ENCODE measurements around the gene ZNF367. TPM values are rescaled to one million over a fixed set of nuclear protein-coding genes. Genes with fewer than 3 reads are reported as not detected.

Gene ZNF367
- total RNA-seq, 5 donors from 2014 or later (not counting 1 experiment from before 2014, with no cell fraction given): 3.7 to 6.2 (median 5.8) TPM

GRCh38 chr9:96350866-96351265, 67.3 kb downstream of the ZNF367 start:
- Histone ChIP-seq H3K9me3 (no peaks in the 10 kb centered on the region), H3K27ac (ENCODE audit: low read length) (no peak overlapping the region), H3K36me3 (ENCODE audit: control insufficient read depth in 2 of 2, extremely low read depth in 1 of 2, insufficient read depth in 1 of 2, low read length in 1 of 2) (no peaks in the 10 kb centered on the region), H3K4me1 (ENCODE audit: control insufficient read depth in 1 of 2, extremely low read depth in 1 of 2, insufficient read depth in 2 of 2, low read length in 2 of 2) (no peaks in the 10 kb centered on the region), H3K4me3 (ENCODE audit: control insufficient read depth in 1 of 2, extremely low read depth in 1 of 2, low read length in 1 of 2) (no peak overlapping the region), H3K27me3 (replicated peaks in 1 of 2; ENCODE audit: control insufficient read depth in 2 of 2, extremely low read depth in 1 of 2, insufficient read depth in 2 of 2, low read length in 1 of 2) (no peaks in the 10 kb centered on the region)
- DNase-seq (no peak), ATAC-seq (replicated peaks in 1 of 4) (no peak)
- CTCF ChIA-PET: interaction anchor here in 1 of 2 donors (0.7 kb wide), 1 partner anchor 1555 kb away, joined by 8 read pairs; no protein-coding TSS in a partner anchor
- no peaks in the 10 kb centered on the region for H3K4me1 Mint-ChIP-seq
- no CpG with 5 or more reads among the region's 1 CpG for WGBS (ENCODE audit: insufficient coverage)
- H3K27me3 Mint-ChIP-seq: no peaks in the 10 kb centered on the region
- H3K4me3 Mint-ChIP-seq: no peak overlapping the region
- H3K27ac Mint-ChIP-seq: no peak overlapping the region
- peaks cover 0 to 8% (median 3%) of the 10 kb centered on the region in 3 donors for H3K9me3 Mint-ChIP-seq
- H3K36me3 Mint-ChIP-seq: peaks cover 27% of the 10 kb centered on the region
- POLR2A ChIA-PET: no interaction called here

DNA sequence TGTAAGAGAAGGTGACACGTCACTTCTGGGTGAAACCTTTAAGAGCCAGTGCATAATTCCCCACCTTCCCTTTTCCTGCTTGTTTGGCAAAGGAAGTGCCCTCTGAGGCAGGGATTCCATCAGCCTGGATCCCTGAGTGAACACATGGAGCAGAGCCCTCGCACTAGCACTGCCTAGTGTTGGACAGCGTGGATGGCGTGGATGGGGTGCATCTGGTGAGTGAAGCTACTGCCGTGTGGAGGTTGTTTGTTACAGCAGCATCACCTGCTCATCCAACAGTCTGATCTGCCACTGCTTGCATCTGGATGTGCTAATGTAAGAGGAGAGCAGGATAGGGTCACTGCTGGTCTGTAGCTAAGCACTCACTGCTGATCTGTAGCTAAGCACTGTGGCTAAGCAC, 69.9 kb downstream of the ZNF367 start:
- Mint-ChIP-seq H3K36me3 (peaks cover 23% of the 10 kb centered on the region), H3K27me3 (no peaks in the 10 kb centered on the region), H3K4me3 (no peak overlapping the region), H3K27ac (no peak overlapping the region), H3K4me1 (no peaks in the 10 kb centered on the region), H3K9me3 (peaks cover 0 to 8% (median 3%) of the 10 kb centered on the region in 3 donors)
- WGBS (ENCODE audit: insufficient coverage): 93% methylated on average over 4 of the region's 5 CpGs
- Histone ChIP-seq H3K27me3 (replicated peaks in 1 of 2; ENCODE audit: control insufficient read depth in 2 of 2, extremely low read depth in 1 of 2, insufficient read depth in 2 of 2, low read length in 1 of 2) (no peaks in the 10 kb centered on the region), H3K9me3 (no peaks in the 10 kb centered on the region), H3K36me3 (ENCODE audit: control insufficient read depth in 2 of 2, extremely low read depth in 1 of 2, insufficient read depth in 1 of 2, low read length in 1 of 2) (no peaks in the 10 kb centered on the region), H3K27ac (ENCODE audit: low read length) (no peak overlapping the region), H3K4me1 (ENCODE audit: control insufficient read depth in 1 of 2, extremely low read depth in 1 of 2, insufficient read depth in 2 of 2, low read length in 2 of 2) (no peaks in the 10 kb centered on the region), H3K4me3 (ENCODE audit: control insufficient read depth in 1 of 2, extremely low read depth in 1 of 2, low read length in 1 of 2) (no peak overlapping the region)
- no peak for ATAC-seq (replicated peaks in 1 of 4)
- POLR2A ChIA-PET: no interaction called here
- CTCF ChIA-PET: no interaction called here
- DNase-seq: no peak

DNA sequence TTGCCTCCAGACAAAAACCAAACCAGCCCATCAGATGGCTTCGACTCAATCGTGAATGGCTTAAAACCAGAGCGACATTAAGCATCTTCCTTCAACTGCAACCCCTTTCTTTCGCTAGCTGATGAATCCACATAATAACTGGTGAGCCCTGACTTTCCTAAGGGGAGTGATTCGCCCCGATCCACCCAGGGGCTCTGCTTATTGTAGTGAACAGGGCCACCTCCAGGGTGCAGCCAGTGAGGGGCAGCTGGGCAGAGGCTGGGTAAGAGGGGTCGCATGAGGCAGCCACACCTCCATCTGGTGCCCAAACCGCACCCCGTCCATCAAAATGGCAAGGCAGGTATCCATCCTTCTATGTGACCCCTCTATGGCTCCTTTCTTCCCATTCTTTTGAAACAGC, 72.6 kb downstream of the ZNF367 start:
- no peaks in the 10 kb centered on the region for H3K9me3 ChIP-seq
- H3K4me1 ChIP-seq (ENCODE audit: control insufficient read depth in 1 of 2, extremely low read depth in 1 of 2, insufficient read depth in 2 of 2, low read length in 2 of 2): no peaks in the 10 kb centered on the region
- 94% methylated on average over 6 of the region's 9 CpGs for WGBS (ENCODE audit: insufficient coverage)
- no peak for DNase-seq
- H3K27ac ChIP-seq (ENCODE audit: low read length): no peak overlapping the region
- no peak for ATAC-seq (replicated peaks in 1 of 4)
- no peaks in the 10 kb centered on the region for H3K36me3 ChIP-seq (ENCODE audit: control insufficient read depth in 2 of 2, extremely low read depth in 1 of 2, insufficient read depth in 1 of 2, low read length in 1 of 2)
- no peaks in the 10 kb centered on the region for H3K27me3 ChIP-seq (replicated peaks in 1 of 2; ENCODE audit: control insufficient read depth in 2 of 2, extremely low read depth in 1 of 2, insufficient read depth in 2 of 2, low read length in 1 of 2)
- H3K4me3 ChIP-seq (ENCODE audit: control insufficient read depth in 1 of 2, extremely low read depth in 1 of 2, low read length in 1 of 2): no peak overlapping the region
- Mint-ChIP-seq H3K36me3 (peaks cover 20% of the 10 kb centered on the region), H3K4me1 (no peaks in the 10 kb centered on the region), H3K27ac (no peak overlapping the region), H3K27me3 (no peaks in the 10 kb centered on the region), H3K4me3 (no peak overlapping the region), H3K9me3 (peaks cover 0 to 8% (median 3%) of the 10 kb centered on the region in 3 donors)
- ChIA-PET CTCF (no interaction called here), POLR2A (no interaction called here)

DNA sequence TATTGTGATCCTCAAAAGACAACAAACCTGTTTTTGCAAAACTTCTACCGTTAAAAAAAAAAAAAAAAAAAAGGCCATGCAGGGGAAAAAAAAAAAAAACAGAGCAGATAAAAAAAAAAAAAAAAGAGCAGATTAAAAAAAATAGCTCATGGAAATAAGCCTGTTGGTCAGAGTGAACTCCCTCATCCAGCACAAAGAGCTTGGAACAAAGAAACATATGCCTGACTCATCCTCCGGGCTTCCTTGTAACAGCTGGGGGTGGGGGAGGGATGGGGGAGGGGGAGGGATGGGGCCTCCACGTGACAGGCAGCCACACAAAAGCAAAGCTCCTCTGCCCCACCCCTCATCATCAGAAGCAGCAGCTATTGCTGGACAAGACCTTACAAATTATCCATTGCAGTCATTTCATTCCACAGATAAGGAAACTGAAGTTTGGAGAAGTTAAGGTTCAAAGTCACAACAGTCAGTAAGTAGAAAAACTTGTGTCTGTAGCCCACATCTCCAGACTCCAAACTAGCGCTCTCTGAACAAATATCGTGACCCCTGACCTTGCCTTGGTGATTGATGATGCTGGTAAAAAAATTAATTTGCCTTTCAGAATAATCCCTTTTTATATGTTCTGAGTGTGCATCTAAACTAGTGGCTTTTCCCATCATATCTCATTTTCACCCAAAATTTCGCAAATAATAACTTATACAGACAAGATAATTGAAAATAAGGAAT, 73.6 kb downstream of the ZNF367 start:
- no peaks in the 10 kb centered on the region for H3K9me3 ChIP-seq
- H3K27me3 ChIP-seq (replicated peaks in 1 of 2; ENCODE audit: control insufficient read depth in 2 of 2, extremely low read depth in 1 of 2, insufficient read depth in 2 of 2, low read length in 1 of 2): no peaks in the 10 kb centered on the region
- DNase-seq (no peak), ATAC-seq (replicated peaks in 1 of 4) (no peak)
- Mint-ChIP-seq H3K9me3 (peaks cover 0 to 8% (median 3%) of the 10 kb centered on the region in 3 donors), H3K36me3 (peaks cover 23% of the 10 kb centered on the region), H3K27ac (no peak overlapping the region), H3K27me3 (no peaks in the 10 kb centered on the region), H3K4me3 (no peak overlapping the region), H3K4me1 (no peaks in the 10 kb centered on the region)
- WGBS (ENCODE audit: insufficient coverage): no CpG with 5 or more reads among the region's 6 CpGs
- POLR2A ChIA-PET: interaction anchor here (0.6 to 0.7 kb wide), 6 partner anchors 18 to 1432 kb away, joined by 4 to 16 read pairs (median 8); no protein-coding TSS in a partner anchor
- no peak overlapping the region for H3K27ac ChIP-seq (ENCODE audit: low read length)
- H3K36me3 ChIP-seq (ENCODE audit: control insufficient read depth in 2 of 2, extremely low read depth in 1 of 2, insufficient read depth in 1 of 2, low read length in 1 of 2): no peaks in the 10 kb centered on the region
- H3K4me1 ChIP-seq (ENCODE audit: control insufficient read depth in 1 of 2, extremely low read depth in 1 of 2, insufficient read depth in 2 of 2, low read length in 2 of 2): no peaks in the 10 kb centered on the region
- no peak overlapping the region for H3K4me3 ChIP-seq (ENCODE audit: control insufficient read depth in 1 of 2, extremely low read depth in 1 of 2, low read length in 1 of 2)
- CTCF ChIA-PET: interaction anchor here (0.7 kb wide), 3 partner anchors 9 to 17 kb away, joined by 4 to 8 read pairs (median 7); no protein-coding TSS in a partner anchor

GRCh38 chr9:96343515-96344360, 74.4 kb downstream of the ZNF367 start:
- Histone ChIP-seq H3K4me1 (ENCODE audit: control insufficient read depth in 1 of 2, extremely low read depth in 1 of 2, insufficient read depth in 2 of 2, low read length in 2 of 2) (no peaks in the 10 kb centered on the region), H3K27ac (ENCODE audit: low read length) (no peak overlapping the region), H3K4me3 (ENCODE audit: control insufficient read depth in 1 of 2, extremely low read depth in 1 of 2, low read length in 1 of 2) (no peak overlapping the region), H3K9me3 (no peaks in the 10 kb centered on the region), H3K27me3 (replicated peaks in 1 of 2; ENCODE audit: control insufficient read depth in 2 of 2, extremely low read depth in 1 of 2, insufficient read depth in 2 of 2, low read length in 1 of 2) (no peaks in the 10 kb centered on the region), H3K36me3 (ENCODE audit: control insufficient read depth in 2 of 2, extremely low read depth in 1 of 2, insufficient read depth in 1 of 2, low read length in 1 of 2) (no peaks in the 10 kb centered on the region)
- CTCF ChIA-PET: no interaction called here
- Mint-ChIP-seq H3K4me1 (no peaks in the 10 kb centered on the region), H3K4me3 (no peak overlapping the region), H3K27ac (no peak overlapping the region), H3K9me3 (peaks cover 0 to 8% (median 3%) of the 10 kb centered on the region in 3 donors), H3K27me3 (no peaks in the 10 kb centered on the region), H3K36me3 (peaks cover 17% of the 10 kb centered on the region)
- POLR2A ChIA-PET: no interaction called here
- no CpG with 5 or more reads among the region's 5 CpGs for WGBS (ENCODE audit: insufficient coverage)
- DNase-seq (no peak), ATAC-seq (replicated peaks in 1 of 4) (no peak)

DNA sequence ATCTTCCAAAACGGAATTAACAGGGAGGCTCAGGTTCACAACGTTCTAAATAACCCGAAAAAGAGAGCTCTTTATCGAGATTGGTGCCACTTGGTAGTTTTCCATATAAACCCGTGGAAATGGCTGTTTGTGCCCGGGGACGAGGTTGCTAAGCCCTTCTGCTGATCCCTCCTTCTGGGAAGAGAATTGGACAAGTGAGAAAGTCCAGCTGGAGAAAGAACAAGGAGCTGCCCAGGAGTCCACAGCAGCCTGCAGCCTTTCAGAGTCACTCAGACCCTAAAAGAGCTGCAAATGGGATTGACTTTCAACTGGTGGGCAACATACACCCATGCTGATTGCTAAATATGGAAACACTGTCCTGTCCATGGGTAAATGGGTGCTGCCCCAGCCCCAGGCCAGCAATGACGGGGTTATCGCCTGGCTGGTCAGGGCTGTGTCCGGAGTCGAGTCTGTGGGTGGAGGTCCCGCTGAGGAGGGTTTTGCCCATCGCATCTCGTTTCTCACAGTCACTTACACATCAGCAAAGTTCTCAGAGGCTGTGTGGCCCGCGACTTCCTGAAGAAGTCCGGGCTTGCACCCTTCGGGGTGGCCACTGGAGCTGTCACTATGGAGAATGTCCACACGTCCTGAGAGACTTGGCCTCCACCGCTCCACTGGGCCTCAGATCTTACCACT, 75.5 kb downstream of the ZNF367 start:
- H3K36me3 Mint-ChIP-seq: peaks cover 8% of the 10 kb centered on the region
- no peak for ATAC-seq (replicated peaks in 1 of 4)

More for the DNA sequence above, 75.5 kb downstream of the ZNF367 start:
- Mint-ChIP-seq H3K4me1 (no peaks in the 10 kb centered on the region), H3K27ac (no peak overlapping the region), H3K4me3 (no peak overlapping the region), H3K9me3 (no peaks in the 10 kb centered on the region), H3K27me3 (no peaks in the 10 kb centered on the region)
- H3K4me1 ChIP-seq (ENCODE audit: control insufficient read depth in 1 of 2, extremely low read depth in 1 of 2, insufficient read depth in 2 of 2, low read length in 2 of 2): no peaks in the 10 kb centered on the region
- 92% methylated on average over 15 of the region's 20 CpGs for WGBS (ENCODE audit: insufficient coverage)
- CTCF ChIA-PET: no interaction called here
- H3K27me3 ChIP-seq (replicated peaks in 1 of 2; ENCODE audit: control insufficient read depth in 2 of 2, extremely low read depth in 1 of 2, insufficient read depth in 2 of 2, low read length in 1 of 2): no peaks in the 10 kb centered on the region
- POLR2A ChIA-PET: no interaction called here
- H3K9me3 ChIP-seq: no peaks in the 10 kb centered on the region
- no peak overlapping the region for H3K4me3 ChIP-seq (ENCODE audit: control insufficient read depth in 1 of 2, extremely low read depth in 1 of 2, low read length in 1 of 2)
- no peaks in the 10 kb centered on the region for H3K36me3 ChIP-seq (ENCODE audit: control insufficient read depth in 2 of 2, extremely low read depth in 1 of 2, insufficient read depth in 1 of 2, low read length in 1 of 2)
- DNase-seq: no peak
- no peak overlapping the region for H3K27ac ChIP-seq (ENCODE audit: low read length)
